Measurements from ENCODE around the gene PLCB4. TPM values are rescaled to one million over a fixed set of nuclear protein-coding genes. Genes with fewer than 3 reads are reported as not detected.
"Not testable (repeated sequence)": the region's sequence is repeated elsewhere in the genome, so short reads cannot be mapped to it uniquely, and the experiment has no call there.

PLCB4 gene
- total RNA-seq, 1 donor from 2014 or later = 59.6 TPM

GRCh38 chr20:9149796-9150195 lies 80.9 kb downstream of the PLCB4 start:
- no peak for TF ChIP-seq CTCF (conservative IDR thresholded peaks at IDR 0.05; ENCODE audit: low read depth, low read length)
- peak; percentile 75 for DNase-seq (ENCODE audit: low read depth)
- no peak overlapping the region for H3K4me3 ChIP-seq (ENCODE audit: low read depth, low read length)

GRCh38 chr20:9150679-9151078 lies 81.8 kb downstream of the PLCB4 start:
- no peak for TF ChIP-seq CTCF (conservative IDR thresholded peaks at IDR 0.05; ENCODE audit: low read depth, low read length)
- H3K4me3 ChIP-seq (ENCODE audit: low read depth, low read length) = no peak overlapping the region
- DNase-seq (ENCODE audit: low read depth) = no peak

GRCh38 chr20:9152139-9152538 lies 83.3 kb downstream of the PLCB4 start:
- DNase-seq (ENCODE audit: low read depth); H3K4me3 ChIP-seq (ENCODE audit: low read depth, low read length): not testable (repeated sequence)

- DNase-seq (ENCODE audit: low read depth) = no peak
- no peak overlapping the region for H3K4me3 ChIP-seq (ENCODE audit: low read depth, low read length)
- no peak for TF ChIP-seq CTCF (conservative IDR thresholded peaks at IDR 0.05; ENCODE audit: low read depth, low read length)
Measured at GRCh38 chr20:9154464-9155024, 85.7 kb downstream of the PLCB4 start.

- TF ChIP-seq CTCF (conservative IDR thresholded peaks at IDR 0.05; ENCODE audit: low read depth, low read length) = no peak
- DNase-seq (ENCODE audit: low read depth) = peak; percentile 93
- no peak overlapping the region for H3K4me3 ChIP-seq (ENCODE audit: low read depth, low read length)
Measured at GRCh38 chr20:9156529-9157280, 87.8 kb downstream of the PLCB4 start.

GRCh38 chr20:9160331-9160730 lies 91.4 kb downstream of the PLCB4 start:
- no peak overlapping the region for H3K4me3 ChIP-seq (ENCODE audit: low read depth, low read length)
- no peak for TF ChIP-seq CTCF (conservative IDR thresholded peaks at IDR 0.05; ENCODE audit: low read depth, low read length)
- no peak for DNase-seq (ENCODE audit: low read depth)

- no peak overlapping the region for H3K4me3 ChIP-seq (ENCODE audit: low read depth, low read length)
- DNase-seq (ENCODE audit: low read depth) = no peak
- TF ChIP-seq CTCF (conservative IDR thresholded peaks at IDR 0.05; ENCODE audit: low read depth, low read length) = no peak
Measured at GRCh38 chr20:9160757-9161156, 91.9 kb downstream of the PLCB4 start.
